ENCODE results near the gene SRGAP3.

GRCh38 chr3:9133656-9134055 is 115.8 kb downstream of the SRGAP3 start:
- TF ChIP-seq POLR2AphosphoS5 (IDR thresholded peaks at IDR 0.05) (no peak), CTCF (IDR thresholded peaks at IDR 0.05) (no peak)
